Measurements from ENCODE around the gene SMIM33. TPM values are rescaled to one million over a fixed set of nuclear protein-coding genes. Genes with fewer than 3 reads are reported as not detected.

Gene SMIM33
- total and polyA plus RNA-seq, 7 donors, result 4.7 to 5.1 (median 4.8) TPM; not detected in 4

GRCh38 chr5:139454568-139455290 is 16.1 kb upstream of the SMIM33 start:
- H3K27ac ChIP-seq, result no peak overlapping the region
- no peaks in the 10 kb centered on the region for H3K9me3 ChIP-seq
- no peak overlapping the region for H3K4me3 ChIP-seq
- no peaks in the 10 kb centered on the region for H3K27me3 ChIP-seq
- 86 to 90% methylated on average over 11 of the region's 11 CpGs for WGBS, 2 donors
- no peaks in the 10 kb centered on the region for H3K36me3 ChIP-seq
- TF ChIP-seq POLR2AphosphoS5 (IDR thresholded peaks at IDR 0.05) (no peak), CTCF (IDR thresholded peaks at IDR 0.05) (no peak), POLR2A (IDR thresholded peaks at IDR 0.05) (no peak), EP300 (IDR thresholded peaks at IDR 0.05) (no peak)
- intact Hi-C loops (cut with DNase I), result no loop called here
- no peaks in the 10 kb centered on the region for H3K4me1 ChIP-seq
- DNase-seq, result no peak

- no peaks in the 10 kb centered on the region for H3K27me3 ChIP-seq
- H3K4me1 ChIP-seq, result no peaks in the 10 kb centered on the region
- H3K9me3 ChIP-seq, result no peaks in the 10 kb centered on the region
- intact Hi-C loops (cut with DNase I), result no loop called here
- no peak overlapping the region for H3K4me3 ChIP-seq
- no peak for DNase-seq
- H3K36me3 ChIP-seq, result no peaks in the 10 kb centered on the region
- H3K27ac ChIP-seq, result no peak overlapping the region
- 95% methylated on average over 12 of the region's 12 CpGs for WGBS, 2 donors
- TF ChIP-seq CTCF (IDR thresholded peaks at IDR 0.05) (no peak), POLR2AphosphoS5 (IDR thresholded peaks at IDR 0.05) (no peak), EP300 (IDR thresholded peaks at IDR 0.05) (no peak), POLR2A (IDR thresholded peaks at IDR 0.05) (no peak)
These were observed 14.0 kb upstream of the SMIM33 start for GRCh38 chr5:139456776-139457175.

GRCh38 chr5:139457241-139457640 is 13.6 kb upstream of the SMIM33 start:
- no peak for DNase-seq
- no peaks in the 10 kb centered on the region for H3K27me3 ChIP-seq
- TF ChIP-seq CTCF (IDR thresholded peaks at IDR 0.05) (no peak), POLR2A (IDR thresholded peaks at IDR 0.05) (no peak), POLR2AphosphoS5 (IDR thresholded peaks at IDR 0.05) (no peak), EP300 (IDR thresholded peaks at IDR 0.05) (no peak)
- intact Hi-C loops (cut with DNase I), result no loop called here
- no peak overlapping the region for H3K27ac ChIP-seq
- 87 to 97% methylated on average over 5 of the region's 5 CpGs for WGBS, 2 donors
- H3K4me3 ChIP-seq, result no peak overlapping the region
- no peaks in the 10 kb centered on the region for H3K9me3 ChIP-seq
- no peaks in the 10 kb centered on the region for H3K36me3 ChIP-seq
- H3K4me1 ChIP-seq, result no peaks in the 10 kb centered on the region

- Histone ChIP-seq H3K27me3 (no peaks in the 10 kb centered on the region), H3K36me3 (no peaks in the 10 kb centered on the region), H3K27ac (no peak overlapping the region), H3K4me3 (no peak overlapping the region), H3K4me1 (no peaks in the 10 kb centered on the region), H3K9me3 (no peaks in the 10 kb centered on the region)
- intact Hi-C loops (cut with DNase I), result no loop called here
- peak; percentile 29 for DNase-seq
- WGBS, 2 donors, result 90 to 97% methylated on average over 5 of the region's 5 CpGs
- TF ChIP-seq CTCF (IDR thresholded peaks at IDR 0.05) (no peak), POLR2A (IDR thresholded peaks at IDR 0.05) (no peak), EP300 (IDR thresholded peaks at IDR 0.05) (no peak), POLR2AphosphoS5 (IDR thresholded peaks at IDR 0.05) (no peak)
These were observed 13.0 kb upstream of the SMIM33 start for GRCh38 chr5:139457653-139458306.

All from sigmoid colon (tissue), 7 donors.